Sigmoid colon (tissue), 7 donors: Measurements from ENCODE around the gene IGLON5. TPM values are rescaled to one million over a fixed set of nuclear protein-coding genes. Genes with fewer than 3 reads are reported as not detected.

ENCODE experiments used
- DNase-seq: peaks from one replicate; pipeline ENCODE4 v3.0.0-alpha.2; 2019
- H3K27ac ChIP-seq, 4 donors: fragments of 200-600 bp; sonication (generic); one replicate each; pipeline ENCODE4 v1.5.1; 2016 to 2019; ENCODE audit warnings: mild to moderate bottlenecking in 1 of 4
- H3K27me3 ChIP-seq, 3 donors: fragments of 200-600 bp; sonication (generic); one replicate each; pipeline ENCODE4 v1.5.1; 2019; ENCODE audit warnings: mild to moderate bottlenecking in 1 of 3
- H3K36me3 ChIP-seq, 4 donors: fragments of 200-600 bp; sonication (generic); one replicate each; pipeline ENCODE4 v1.5.1; 2016 to 2019
- H3K4me1 ChIP-seq, 4 donors: fragments of 200-600 bp; sonication (generic); one replicate each; pipeline ENCODE4 v1.5.1; 2017 to 2019
- H3K4me3 ChIP-seq, 4 donors: fragments of 200-600 bp; sonication (generic); one replicate each; pipeline ENCODE4 v1.5.1; 2017 to 2019; ENCODE audit warnings: mild to moderate bottlenecking in 2 of 4, moderate library complexity in 1 of 4
- H3K9me3 ChIP-seq, 4 donors: fragments of 200-600 bp in 3 of 4; sonication (generic) in 3 of 4; one replicate each; pipeline versions ENCODE4 v1.5.1 to v1.6.1; 2013 to 2019
- CTCF ChIP-seq, 4 experiments: fragments of 450-650 bp in 3 of 4; fragments of 200-600 bp in 1 of 4; IDR thresholded peaks; one replicate each; pipeline ENCODE4 v1.5.1; 2016 to 2019; ENCODE audit warnings: antibody characterized with exemption in 4 of 4, mild to moderate bottlenecking in 3 of 4, moderate library complexity in 2 of 4
- EP300 ChIP-seq, 4 donors: sonication (generic); formaldehyde crosslinking; IDR thresholded peaks; one replicate each; pipeline ENCODE4 v1.6.1; 2017; ENCODE audit warnings: antibody characterized with exemption in 4 of 4
- POLR2A ChIP-seq, 2 donors: fragments of 450-650 bp; IDR thresholded peaks; one replicate each; pipeline ENCODE4 v1.6.1; 2016; ENCODE audit warnings: antibody characterized with exemption in 2 of 2, mild to moderate bottlenecking in 2 of 2, moderate library complexity in 2 of 2
- POLR2AphosphoS5 ChIP-seq, 4 donors: sonication (generic); formaldehyde crosslinking; IDR thresholded peaks; one replicate each; pipeline ENCODE4 v1.6.1; 2017; ENCODE audit warnings: antibody characterized with exemption in 4 of 4
- WGBS, 2 donors: extraction: QIAGEN DNeasy Blood & Tissue Kit; methylation state at CpG; one replicate each; pipeline ENCODE4 v1.1.7; 2013; 5-methylcytosine and 5-hydroxymethylcytosine counted together
- intact Hi-C: fragments of 100-400 bp; cut with DNase I; formaldehyde crosslinking; loops from one replicate; pipeline ENCODE4 v1.15.1; 2023
- polyA plus RNA-seq, 3 donors: library from polyadenylated mRNA; stranded (reverse); fragments of 200-250 nt; gene quantifications; one replicate each; pipeline ENCODE4 v1.2.3, GENCODE V29; 2013
- total RNA-seq, 4 donors: library from RNA; depleted of rRNA; stranded (reverse); fragments of >200 nt; gene quantifications; one replicate each; pipeline ENCODE4 v1.1.0, GENCODE V29; 2016
- donor health status: healthy with polysubstance abuse.
- donor health status: Bipolar disorder and iron deficiency.
- donor health status: healthy.

Gene IGLON5
- total and polyA plus RNA-seq, 7 donors, result 0.26 to 1.4 TPM; not detected in 5

- H3K36me3 ChIP-seq, result no peaks in the 10 kb centered on the region
- H3K9me3 ChIP-seq, result peaks cover 0 to 2% (median 0%) of the 10 kb centered on the region in 4 donors
- H3K4me1 ChIP-seq, result no peaks in the 10 kb centered on the region
- H3K27ac ChIP-seq, result no peak overlapping the region
- TF ChIP-seq POLR2A (IDR thresholded peaks at IDR 0.05) (no peak), EP300 (IDR thresholded peaks at IDR 0.05) (no peak), CTCF (IDR thresholded peaks at IDR 0.05) (no peak), POLR2AphosphoS5 (IDR thresholded peaks at IDR 0.05) (no peak)
- peaks cover 0 to 36% (median 20%) of the 10 kb centered on the region in 3 donors for H3K27me3 ChIP-seq
- intact Hi-C loops, result no loop called here
- no peak overlapping the region for H3K4me3 ChIP-seq
- no peak for DNase-seq
- WGBS, 2 donors, result 58 to 63% methylated on average over 12 of the region's 12 CpGs
Measured at GRCh38 chr19:51294977-51295375, 16.5 kb upstream of the IGLON5 start.

DNA sequence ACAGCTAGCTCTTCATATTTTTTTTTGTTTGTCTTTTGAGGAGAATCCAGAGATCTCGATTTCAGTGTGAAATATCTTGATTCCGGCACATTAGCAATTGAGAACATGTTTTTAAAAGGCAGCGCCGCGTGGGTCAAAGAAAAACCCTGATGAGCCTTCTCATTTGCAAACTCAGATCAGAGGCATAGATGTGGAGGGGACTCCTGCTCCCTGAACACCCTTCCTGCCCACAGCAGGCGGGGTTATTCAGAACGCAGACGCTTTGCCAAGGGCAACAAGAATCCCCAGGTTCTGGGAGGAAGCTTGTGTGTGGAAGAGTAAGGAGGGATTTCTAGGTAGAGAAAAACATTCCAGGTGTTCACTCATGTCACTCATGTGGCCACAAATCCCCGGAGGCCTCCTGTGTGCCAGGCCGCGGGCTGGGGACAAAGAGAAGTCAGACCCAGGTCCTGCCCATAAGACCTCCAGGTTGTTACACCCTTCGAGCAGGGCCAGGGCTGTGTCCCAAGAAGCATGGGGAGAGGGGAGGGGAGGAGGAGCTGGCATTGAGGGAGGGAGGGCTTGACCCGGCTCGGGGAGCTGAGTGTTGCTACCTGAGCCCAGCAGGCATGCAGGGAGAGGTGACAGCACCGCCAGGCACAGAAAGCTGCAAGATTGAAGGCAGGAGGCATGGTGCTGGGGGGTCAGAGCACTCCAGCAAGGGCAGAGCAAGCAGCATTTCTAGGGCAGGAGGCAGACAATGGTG, 15.9 kb upstream of the IGLON5 start:
- Histone ChIP-seq H3K27me3 (peaks cover 0 to 36% (median 20%) of the 10 kb centered on the region in 3 donors), H3K9me3 (peaks cover 0 to 2% (median 0%) of the 10 kb centered on the region in 4 donors), H3K4me3 (no peak overlapping the region), H3K4me1 (no peaks in the 10 kb centered on the region), H3K27ac (no peak overlapping the region), H3K36me3 (no peaks in the 10 kb centered on the region)
- intact Hi-C loops, result no loop called here
- whole genome bisulfite sequencing, 2 donors, result 48 to 58% methylated on average over 15 of the region's 15 CpGs
- DNase-seq, result no peak
- TF ChIP-seq CTCF (IDR thresholded peaks at IDR 0.05) (no peak), POLR2AphosphoS5 (IDR thresholded peaks at IDR 0.05) (no peak), EP300 (IDR thresholded peaks at IDR 0.05) (no peak), POLR2A (IDR thresholded peaks at IDR 0.05) (no peak)

DNA sequence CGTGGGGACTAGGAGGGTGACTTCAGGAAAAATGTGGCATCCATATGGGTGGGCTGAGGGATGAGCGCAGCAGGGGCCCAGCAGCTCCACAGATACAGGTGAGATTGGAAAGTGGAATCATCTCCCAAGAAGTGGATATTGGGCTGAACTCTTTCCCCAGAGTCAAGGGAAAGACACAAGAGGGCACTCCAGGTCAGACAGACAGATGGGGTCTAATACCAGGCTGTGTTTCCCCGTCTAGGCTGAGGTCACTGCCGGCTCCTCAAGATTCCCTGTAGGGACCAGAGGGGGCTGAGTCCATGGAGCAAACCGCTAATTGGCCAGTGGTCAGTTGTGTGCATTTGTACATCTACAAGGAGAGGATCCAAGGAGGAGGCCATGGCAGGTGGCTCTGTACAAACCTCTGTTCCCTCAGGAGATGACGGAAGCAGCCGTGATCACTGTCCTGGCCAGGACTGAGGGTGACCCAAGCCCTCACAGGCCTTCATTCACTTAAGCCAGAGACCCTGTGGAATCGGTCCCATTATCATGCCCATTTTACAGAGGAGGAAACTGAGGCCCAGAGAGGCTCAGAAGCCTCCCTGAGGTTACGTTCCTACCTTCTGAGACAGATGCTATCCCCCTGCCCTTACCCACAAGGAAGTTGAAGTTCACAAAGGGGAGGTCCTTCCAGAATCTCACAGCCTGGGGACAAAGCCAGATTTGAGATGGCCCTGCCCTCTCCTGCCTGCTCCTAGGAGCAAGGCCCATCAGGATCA, 14.9 kb upstream of the IGLON5 start:
- Histone ChIP-seq H3K27ac (no peak overlapping the region), H3K36me3 (no peaks in the 10 kb centered on the region), H3K4me1 (no peaks in the 10 kb centered on the region), H3K27me3 (peaks cover 0 to 36% (median 20%) of the 10 kb centered on the region in 3 donors), H3K9me3 (no peaks in the 10 kb centered on the region), H3K4me3 (no peak overlapping the region)
- intact Hi-C loops, result no loop called here
- DNase-seq, result no peak
- TF ChIP-seq POLR2A (IDR thresholded peaks at IDR 0.05), result no peak
- TF ChIP-seq EP300 (IDR thresholded peaks at IDR 0.05), result no peak
- TF ChIP-seq CTCF (IDR thresholded peaks at IDR 0.05), result no peak
- no peak for TF ChIP-seq POLR2AphosphoS5 (IDR thresholded peaks at IDR 0.05)
- WGBS, 2 donors, result 57 to 61% methylated on average over 9 of the region's 9 CpGs

DNA sequence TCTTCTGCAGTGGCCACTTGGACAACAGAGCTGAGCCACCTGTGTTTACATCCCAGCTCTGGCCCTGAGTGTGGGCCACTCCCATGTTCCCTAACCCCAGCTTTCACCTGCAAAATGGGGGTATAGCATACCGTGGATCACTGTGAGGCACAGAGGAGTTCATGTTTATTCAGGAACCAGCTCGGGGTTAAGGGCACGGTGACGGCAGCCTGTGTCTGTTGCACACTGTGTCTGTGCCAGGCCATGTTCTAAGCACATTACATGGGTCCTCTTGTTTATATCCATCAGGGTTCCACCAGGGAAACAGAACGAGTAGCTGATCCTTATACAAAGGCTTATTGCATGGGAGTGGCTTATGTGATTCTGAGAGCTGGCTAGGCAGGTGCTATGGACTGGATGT, 14.0 kb upstream of the IGLON5 start:
- TF ChIP-seq CTCF (IDR thresholded peaks at IDR 0.05), result no peak
- TF ChIP-seq POLR2AphosphoS5 (IDR thresholded peaks at IDR 0.05), result no peak
- TF ChIP-seq POLR2A (IDR thresholded peaks at IDR 0.05), result no peak
- Histone ChIP-seq H3K9me3 (no peaks in the 10 kb centered on the region), H3K36me3 (no peaks in the 10 kb centered on the region), H3K27ac (no peak overlapping the region), H3K4me1 (no peaks in the 10 kb centered on the region), H3K4me3 (no peak overlapping the region), H3K27me3 (peaks cover 0 to 36% (median 20%) of the 10 kb centered on the region in 3 donors)
- 39 to 68% methylated on average over 5 of the region's 5 CpGs for WGBS, 2 donors
- DNase-seq, result no peak
- intact Hi-C loops, result no loop called here
